HCT116 (cell line): ENCODE data around the gene SUPT3H. TPM values are rescaled to one million over a fixed set of nuclear protein-coding genes. Genes with fewer than 3 reads are reported as not detected.

ENCODE experiments used
- ATAC-seq: fragments of 200-7000 bp; cut with Tn5 transposase; 2 replicates; pipeline ENCODE4 v1.9.1; 2020; ENCODE audit warnings: mild to moderate bottlenecking, moderate library complexity
- BruUV-seq: library from RNA; stranded (reverse); fragments of 400-500 nt; replicated peaks from 2 replicates; lab custom pipeline; 2021; lab: Mats Ljungman, UMichigan
- CTCF ChIA-PET: fragments of 300-600 bp; sonication (Branson Sonifier 250); formaldehyde crosslinking; loops from one replicate; lab custom pipeline; 2021; ENCODE audit warnings: antibody characterized with exemption; lab: Charles Lee
- POLR2A ChIA-PET: fragments of 300-600, 350-600 bp; sonication (Branson Sonifier 250); formaldehyde crosslinking; loops from one replicate; lab custom pipeline; 2021; ENCODE audit warnings: antibody characterized with exemption; lab: Charles Lee
- RAD21 ChIA-PET, 2 experiments: fragments of 300-600 bp; sonication (Branson Sonifier 250); formaldehyde crosslinking; loops; one replicate each; lab custom pipeline; 2023; ENCODE audit warnings: low total read pairs in 2 of 2; ENCODE audit not compliant: uncharacterized antibody in 2 of 2, unreplicated experiment in 2 of 2, low non-redundant PET in 1 of 2; lab: Charles Lee
- DNase-seq: peaks from one replicate; pipeline ENCODE4 v3.0.0-alpha.2; 2010; ENCODE audit warnings: low read depth, low spot score
- H2AFZ ChIP-seq: fragments of 200-600 bp; shearing (Covaris generic), sonication (generic); 2 replicates; pipeline ENCODE4 v1.6.1; 2017; ENCODE audit warnings: low read depth, mixed run types, mixed read lengths, antibody characterized with exemption, low read length; ENCODE audit not compliant: poor library complexity, severe bottlenecking
- H3K27ac ChIP-seq: 2 replicates; pipeline ENCODE4 v1.5.1; 2012; ENCODE audit warnings: low read depth, low read length
- H3K27me3 ChIP-seq: fragments of 200-600 bp; sonication (generic); 2 replicates; pipeline ENCODE4 v1.6.1; 2016; ENCODE audit warnings: mixed run types, low read length, mixed read lengths; ENCODE audit not compliant: insufficient read depth
- H3K36me3 ChIP-seq, 2 experiments: fragments of 200-500 bp in 1 of 2; fragments of 200-600 bp in 1 of 2; sonication (Bioruptor generic) in 1 of 2; sonication (generic) in 1 of 2; 2 replicates each; pipeline versions ENCODE4 v1.5.1 to v1.6.1; 2014 to 2016; ENCODE audit warnings: low read length in 2 of 2, inconsistent platforms in 1 of 2, mixed read lengths in 1 of 2, mixed run types in 1 of 2; ENCODE audit not compliant: insufficient read depth in 2 of 2, control insufficient read depth in 1 of 2
- H3K4me1 ChIP-seq, 2 experiments: fragments of 200-600 bp in 1 of 2; sonication (generic) in 1 of 2; 2 replicates each; pipeline versions ENCODE4 v1.5.1 to v1.6.1; 2012 to 2017; ENCODE audit warnings: low read length in 2 of 2, inconsistent platforms in 1 of 2, mild to moderate bottlenecking in 1 of 2, mixed read lengths in 1 of 2, mixed run types in 1 of 2, moderate library complexity in 1 of 2; ENCODE audit not compliant: insufficient read depth in 2 of 2, control insufficient read depth in 1 of 2
- H3K4me2 ChIP-seq: fragments of 200-600 bp; sonication (generic); 2 replicates; pipeline ENCODE4 v1.6.1; 2017; ENCODE audit warnings: mixed run types, low read length, mixed read lengths
- H3K4me3 ChIP-seq, 2 experiments: fragments of 200-600 bp in 1 of 2; sonication (generic) in 1 of 2; replicated peaks in 1 of 2; 2 replicates each; pipeline ENCODE4 v1.5.1; 2011 to 2016; ENCODE audit warnings: low read length in 2 of 2, control low read depth in 1 of 2, low read depth in 1 of 2, mild to moderate bottlenecking in 1 of 2, mixed read lengths in 1 of 2, mixed run types in 1 of 2
- H3K79me2 ChIP-seq: fragments of 200-600 bp; sonication (generic); 2 replicates; pipeline ENCODE4 v1.6.1; 2017; ENCODE audit warnings: mild to moderate bottlenecking, mixed run types, low read length, moderate library complexity, mixed read lengths; ENCODE audit not compliant: insufficient read depth
- H3K9ac ChIP-seq: fragments of 200-600 bp; sonication (generic); 2 replicates; pipeline ENCODE4 v1.6.1; 2016; ENCODE audit warnings: low read length, mixed read lengths
- H3K9me2 ChIP-seq: fragments of 200-600 bp; sonication (generic), shearing (Covaris generic); 2 replicates; pipeline ENCODE4 v1.6.1; 2017; ENCODE audit warnings: mixed run types, mild to moderate bottlenecking, moderate library complexity; ENCODE audit not compliant: insufficient read depth
- H3K9me3 ChIP-seq, 2 experiments: fragments of 200-500 bp in 1 of 2; fragments of 200-600 bp in 1 of 2; sonication (Bioruptor generic) in 1 of 2; sonication (generic) in 1 of 2; 2 replicates each; pipeline ENCODE4 v1.6.1; 2014 to 2017; ENCODE audit warnings: low read length in 2 of 2, mixed read lengths in 2 of 2, inconsistent platforms in 1 of 2, low read depth in 1 of 2, mild to moderate bottlenecking in 1 of 2, mixed run types in 1 of 2, moderate library complexity in 1 of 2; ENCODE audit not compliant: control insufficient read depth in 1 of 2, insufficient read depth in 1 of 2
- H4K20me1 ChIP-seq: fragments of 200-600 bp; sonication (generic), shearing (Covaris generic); 2 replicates; pipeline ENCODE4 v1.6.1; 2017; ENCODE audit warnings: mixed run types, mild to moderate bottlenecking, moderate library complexity; ENCODE audit not compliant: insufficient read depth
- ATF3 ChIP-seq: IDR thresholded peaks from 2 replicates; pipeline ENCODE4 v1.6.1; 2012
- CEBPB ChIP-seq: IDR thresholded peaks from 2 replicates; pipeline ENCODE4 v1.6.1; 2012; ENCODE audit warnings: low read depth
- CTCF ChIP-seq, 3 experiments: fragments of 200-600 bp in 1 of 3; sonication (generic) in 1 of 3; IDR thresholded peaks in 2 of 3; conservative IDR thresholded peaks in 1 of 3; 2 replicates each; pipeline ENCODE4 v1.5.1; 2012 to 2017; ENCODE audit warnings: low read depth in 2 of 3, low read length in 2 of 3, antibody characterized with exemption in 1 of 3, borderline replicate concordance in 1 of 3, control low read depth in 1 of 3, mild to moderate bottlenecking in 1 of 3, mixed read lengths in 1 of 3, mixed run types in 1 of 3, moderate library complexity in 1 of 3; ENCODE audit not compliant: insufficient read depth in 1 of 3
- EZH2phosphoT487 ChIP-seq: fragments of 200-600 bp; IDR thresholded peaks from 2 replicates; pipeline ENCODE4 v1.6.1; 2018; ENCODE audit warnings: antibody characterized with exemption, borderline replicate concordance
- FOSL1 ChIP-seq: IDR thresholded peaks from 2 replicates; pipeline ENCODE4 v1.6.1; 2012; ENCODE audit warnings: low read depth
- POLR2AphosphoS5 ChIP-seq: IDR thresholded peaks from 2 replicates; pipeline ENCODE4 v1.6.1; 2011; ENCODE audit warnings: mild to moderate bottlenecking, low read depth, low read length, moderate library complexity
- SIN3A ChIP-seq: IDR thresholded peaks from 2 replicates; pipeline ENCODE4 v1.6.1; 2012; ENCODE audit warnings: low read depth
- SP1 ChIP-seq: IDR thresholded peaks from 2 replicates; pipeline ENCODE4 v1.6.1; 2012; ENCODE audit warnings: low read depth
- TCF7L2 ChIP-seq: IDR thresholded peaks from 2 replicates; pipeline ENCODE4 v1.7.0; 2011; ENCODE audit warnings: borderline replicate concordance, inconsistent platforms; ENCODE audit not compliant: insufficient read depth, insufficient read length; ENCODE audit errors: extremely low read depth
- YY1 ChIP-seq: IDR thresholded peaks from 2 replicates; pipeline ENCODE4 v1.6.1; 2011; ENCODE audit warnings: low read length, low read depth, moderate library complexity, mild to moderate bottlenecking; ENCODE audit not compliant: insufficient replicate concordance; ENCODE audit errors: extremely low read depth
- ZBTB33 ChIP-seq: IDR thresholded peaks from 2 replicates; pipeline ENCODE4 v1.6.1; 2011; ENCODE audit warnings: mild to moderate bottlenecking, low read length, moderate library complexity; ENCODE audit not compliant: insufficient replicate concordance; ENCODE audit errors: extremely low read depth
- ZFX ChIP-seq: fragments of 450-650 bp; IDR thresholded peaks from 2 replicates; pipeline ENCODE4 v1.6.1; 2017
- ZNF274 ChIP-seq: fragments of 200-500 bp; sonication (Bioruptor generic); IDR thresholded peaks from 2 replicates; pipeline ENCODE4 v1.6.1; 2014; ENCODE audit warnings: mild to moderate bottlenecking, low read depth, low read length, inconsistent platforms
- intact Hi-C: fragments of 100-400 bp; cut with micrococcal nuclease; formaldehyde crosslinking; loops from 2 replicates; pipeline ENCODE4 v1.10.0; 2022
- total RNA-seq: library from RNA; stranded (reverse); gene quantifications from one replicate; pipeline ENCODE4 v1.2.1, GENCODE V29; 2021; ENCODE audit not compliant: unreplicated experiment

SUPT3H gene
- total RNA-seq, 1 experiment from 2014 or later: 7.4 TPM

GRCh38 chr6:45378334-45378926 lies 696 bp upstream of the SUPT3H start:
- TSS peak; percentile 94 for BruUV-seq
- H3K4me3 ChIP-seq: peak overlapping the region; percentile 68 to 81
- peaks cover 6 to 20% of the 10 kb centered on the region in 2 experiments; a peak in 3 of 4 replicates for H3K4me1 ChIP-seq
- DNase-seq: no peak
- peak; percentile 10 for ATAC-seq
- peak overlapping the region; percentile 86 for H3K9ac ChIP-seq
- intact Hi-C loops: loop anchor here (5.0 kb wide), 1 partner anchor 334 kb away; no protein-coding TSS in a partner anchor
- H3K79me2 ChIP-seq: 0 out of 2 replicates have a peak, but pooled peaks cover 7% of the 10 kb centered on the region
- H3K4me2 ChIP-seq: peak overlapping the region; percentile 94
- H3K27ac ChIP-seq: peak overlapping the region; percentile 78
- no peaks in the 10 kb centered on the region for H3K36me3 ChIP-seq
- H3K9me2 ChIP-seq: no peaks in the 10 kb centered on the region
- no peaks in the 10 kb centered on the region for H3K9me3 ChIP-seq
- ChIA-PET POLR2A (interaction anchor here (0.7 to 1.0 kb wide), 4 partner anchors 11 to 336 kb away, joined by 3 to 6 read pairs (median 4); no protein-coding TSS in a partner anchor), CTCF (interaction anchor here (0.8 to 1.6 kb wide), 3 partner anchors 41 to 903 kb away, joined by 3 to 10 read pairs (median 3); no protein-coding TSS in a partner anchor), RAD21 (interaction anchor here in 1 of 2 experiments (0.8 kb wide), 1 partner anchor 137 kb away, joined by 3 read pairs; no protein-coding TSS in a partner anchor)
- H2AFZ ChIP-seq: peak overlapping the region; percentile 77
- no peaks in the 10 kb centered on the region for H4K20me1 ChIP-seq
- no peak for TF ChIP-seq POLR2AphosphoS5
- TF ChIP-seq FOSL1: no peak
- TF ChIP-seq SP1: no peak
- no peaks in the 10 kb centered on the region for H3K27me3 ChIP-seq

GRCh38 chr6:45377043-45377553 lies 636 bp downstream of the SUPT3H start:
- H3K9me2 ChIP-seq: no peaks in the 10 kb centered on the region
- RAD21 ChIA-PET: interaction anchor here in 1 of 2 experiments (1.1 kb wide), 1 partner anchor 721 kb away, joined by 3 read pairs; no protein-coding TSS in a partner anchor
- ATAC-seq: no peak
- H3K4me2 ChIP-seq: peak overlapping the region; percentile 94
- H3K27me3 ChIP-seq: no peaks in the 10 kb centered on the region
- H3K36me3 ChIP-seq: no peaks in the 10 kb centered on the region
- no peak for DNase-seq
- intact Hi-C loops: loop anchor here (5.0 kb wide), 1 partner anchor 335 kb away; no protein-coding TSS in a partner anchor
- peak overlapping the region; percentile 78 for H3K27ac ChIP-seq
- POLR2A ChIA-PET: no interaction called here
- TSS peak; percentile 79 for BruUV-seq
- 0 out of 2 replicates have a peak, but pooled peaks cover 7% of the 10 kb centered on the region for H3K79me2 ChIP-seq
- peak overlapping the region; percentile 86 for H3K9ac ChIP-seq
- peak overlapping the region; percentile 14 for H2AFZ ChIP-seq
- H3K9me3 ChIP-seq: no peaks in the 10 kb centered on the region
- H3K4me3 ChIP-seq: peak overlapping the region; percentile 68 to 81
- peaks cover 6 to 20% of the 10 kb centered on the region in 2 experiments; a peak in 3 of 4 replicates for H3K4me1 ChIP-seq
- H4K20me1 ChIP-seq: no peaks in the 10 kb centered on the region
- CTCF ChIA-PET: interaction anchor here (1.1 to 1.9 kb wide), 3 partner anchors 11 to 901 kb away, joined by 3 to 5 read pairs (median 3); no protein-coding TSS in a partner anchor
- TF ChIP-seq SIN3A (no peak), ATF3 (no peak), POLR2AphosphoS5 (no peak), CTCF (IDR thresholded peaks at IDR 0.05 in 2 of 3, conservative IDR thresholded peaks at IDR 0.05 in 1 of 3; ENCODE audit: borderline replicate concordance in 1 of 3, insufficient read depth in 1 of 3, low read depth in 2 of 3, low read length in 2 of 3) (no peak), ZNF274 (no peak), ZBTB33 (no peak), YY1 (no peak), FOSL1 (no peak), TCF7L2 (no peak), CEBPB (no peak), EZH2phosphoT487 (no peak), ZFX (no peak)
